ENCODE results near the gene CARMIL1. TPM values are rescaled to one million over a fixed set of nuclear protein-coding genes. Genes with fewer than 3 reads are reported as not detected.

The CARMIL1 gene
- polyA plus RNA-seq, 1 of the 3 experiments (the other 2 are of a cell fraction) = 1.7 TPM

- TF ChIP-seq ZBTB33 (IDR thresholded peaks at IDR 0.05; ENCODE audit: borderline replicate concordance, low read depth) (no peak), FOSL2 (IDR thresholded peaks at IDR 0.05; ENCODE audit: borderline replicate concordance, low read depth) (no peak), YY1 (IDR thresholded peaks at IDR 0.05; ENCODE audit: low read depth) (no peak), USF1 (IDR thresholded peaks at IDR 0.05; ENCODE audit: borderline replicate concordance, low read depth) (no peak), PBX3 (IDR thresholded peaks at IDR 0.05) (no peak), MEF2A (IDR thresholded peaks at IDR 0.05; ENCODE audit: borderline replicate concordance, low read depth) (no peak), POLR2AphosphoS5 (IDR thresholded peaks at IDR 0.05; ENCODE audit: low read depth, low read length) (no peak), CTCF (IDR thresholded peaks at IDR 0.05) (no peak)
Observed at GRCh38 chr6:25330796-25331685, 51.9 kb downstream of the CARMIL1 start (continued).

GRCh38 chr6:25332165-25332564, 53.0 kb downstream of the CARMIL1 start:
- Histone ChIP-seq H3F3A (replicated peaks; ENCODE audit: insufficient read depth) (no peaks in the 10 kb centered on the region), H3K4me3 (ENCODE audit: low read depth in 2 of 2, low read length in 1 of 2) (no peak overlapping the region), H3K79me2 (ENCODE audit: insufficient read depth) (no peaks in the 10 kb centered on the region), H3K4me2 (no peak overlapping the region), H3K9me2 (no peaks in the 10 kb centered on the region), H4K20me1 (ENCODE audit: insufficient read depth) (no peaks in the 10 kb centered on the region), H3K27ac (ENCODE audit: low read depth in 2 of 2, low read length in 1 of 2) (no peak overlapping the region), H2AFZ (ENCODE audit: low read depth) (no peak overlapping the region), H3K27me3 (ENCODE audit: insufficient read depth) (no peaks in the 10 kb centered on the region), H3K36me3 (replicated peaks in 1 of 2; ENCODE audit: control insufficient read depth in 1 of 2, insufficient read depth in 2 of 2, low read length in 1 of 2) (no peaks in the 10 kb centered on the region), H3K9me3 (no peaks in the 10 kb centered on the region), H3K9ac (no peak overlapping the region), H3K4me1 (ENCODE audit: control insufficient read depth in 1 of 2, insufficient read depth in 2 of 2, low read depth in 1 of 2, low read length in 1 of 2) (no peaks in the 10 kb centered on the region; a peak in 1 of 4 replicates)
- DNase-seq = no peak
- POLR2A ChIA-PET = no interaction called here
- TF ChIP-seq ZBTB33 (IDR thresholded peaks at IDR 0.05; ENCODE audit: borderline replicate concordance, low read depth) = no peak
- TF ChIP-seq CTCF (IDR thresholded peaks at IDR 0.05) = no peak
- CTCF ChIA-PET = no interaction called here
- WGBS (ENCODE audit: low lambda C conversion rate) = 75% methylated on average over 3 of the region's 3 CpGs
